Measurements from ENCODE around the gene CGB7.

Gene CGB7

GRCh38 chr19:49014870-49015255 lies 42.7 kb downstream of the CGB7 start:
- no peak for DNase-seq

DNA sequence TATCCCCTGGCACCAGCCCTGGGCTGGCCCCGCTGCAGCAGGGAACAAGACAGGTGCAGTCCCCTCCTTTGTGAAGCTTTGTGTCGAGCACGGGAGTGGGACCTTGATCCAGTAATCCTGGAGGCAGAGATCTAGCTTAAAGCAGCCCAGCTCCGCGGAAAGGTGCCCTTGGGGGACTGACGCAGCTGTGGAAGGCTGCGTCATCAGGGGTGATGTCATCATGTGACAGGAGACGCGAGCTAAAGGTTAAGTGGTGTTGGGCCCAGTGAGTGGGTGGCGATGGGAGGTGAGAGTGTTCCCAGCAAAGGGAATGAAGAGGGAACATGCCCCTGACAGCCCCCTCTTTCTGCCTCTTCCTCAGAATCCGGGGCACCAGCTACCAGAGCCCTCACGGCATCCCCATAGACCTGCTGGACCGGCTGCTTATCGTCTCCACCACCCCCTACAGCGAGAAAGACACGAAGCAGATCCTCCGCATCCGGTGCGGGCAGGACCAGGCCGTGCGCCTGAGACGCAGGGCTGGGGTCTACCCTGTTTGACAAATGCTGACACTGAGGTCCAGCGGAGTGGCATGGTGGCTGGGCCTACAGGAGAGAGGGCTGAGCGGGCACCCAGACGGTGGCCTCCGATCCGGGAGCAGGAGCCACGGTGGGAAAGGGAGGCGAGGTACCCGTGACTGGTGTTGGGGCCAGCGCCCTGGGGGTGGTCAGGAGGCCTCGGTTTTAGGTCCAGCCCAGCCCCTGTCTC lies 43.3 kb downstream of the CGB7 start:
- DNase-seq, result no peak

- no peak for DNase-seq
Observed at GRCh38 chr19:49011194-49011593, 46.4 kb downstream of the CGB7 start.

DNA sequence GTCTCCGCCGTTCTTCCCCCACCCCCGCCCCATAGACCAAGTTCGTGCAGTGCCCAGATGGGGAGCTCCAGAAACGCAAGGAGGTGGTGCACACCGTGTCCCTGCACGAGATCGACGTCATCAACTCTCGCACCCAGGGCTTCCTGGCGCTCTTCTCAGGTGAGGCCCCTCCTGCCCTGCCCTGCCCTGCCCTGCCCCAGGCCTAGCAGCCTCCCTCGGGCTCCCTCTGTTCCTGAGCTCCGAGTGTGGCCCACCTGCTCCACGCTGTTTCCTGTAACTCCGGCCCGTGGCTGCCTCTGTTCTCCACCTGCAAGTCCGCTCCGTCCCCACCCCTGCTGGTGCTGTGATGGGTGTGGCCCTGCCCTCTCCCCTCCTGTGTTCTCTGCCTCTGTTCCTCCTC lies 47.1 kb downstream of the CGB7 start:
- no peak for DNase-seq

DNA sequence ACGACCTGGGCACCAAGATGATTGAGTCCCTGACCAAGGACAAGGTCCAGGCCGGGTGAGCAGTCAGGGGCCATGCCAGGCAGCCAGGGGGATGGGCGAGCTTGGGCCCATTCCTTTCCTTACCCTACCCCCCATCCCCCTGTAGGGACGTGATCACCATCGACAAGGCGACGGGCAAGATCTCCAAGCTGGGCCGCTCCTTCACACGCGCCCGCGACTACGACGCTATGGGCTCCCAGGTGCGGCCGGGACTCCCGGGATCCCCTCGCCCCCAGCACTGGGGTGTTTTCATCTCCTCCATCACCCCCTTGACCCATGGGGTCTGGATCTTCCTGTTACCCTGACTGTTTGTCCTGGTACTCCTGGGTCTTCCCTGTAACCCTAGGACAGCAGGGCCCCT lies 47.7 kb downstream of the CGB7 start:
- DNase-seq, result no peak

DNA sequence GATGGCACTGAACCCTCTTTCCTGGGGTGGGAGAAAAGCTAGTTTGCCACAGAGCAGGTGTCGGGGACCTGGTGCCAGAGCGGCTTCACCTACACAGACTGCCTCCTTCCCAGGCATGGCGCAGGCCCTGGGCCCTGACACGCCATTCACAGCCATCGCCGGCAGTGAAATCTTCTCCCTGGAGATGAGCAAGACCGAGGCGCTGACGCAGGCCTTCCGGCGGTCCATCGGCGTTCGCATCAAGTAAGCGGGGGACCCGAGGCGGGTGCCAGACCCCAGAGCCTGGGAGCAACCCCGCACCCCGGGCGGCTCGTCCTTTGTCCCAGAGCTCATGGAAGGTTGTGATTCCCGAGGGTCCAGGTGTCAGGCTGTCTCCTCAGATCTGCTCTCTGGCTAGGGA lies 50.6 kb downstream of the CGB7 start:
- DNase-seq, result no peak

- no peak for DNase-seq
Observed at GRCh38 chr19:49004964-49005614, 52.5 kb downstream of the CGB7 start.
